K562 (cell line): ENCODE results near the gene LOXL4.

Experiments used
- ATF7 ChIP-seq: fragments of 450-650 bp; IDR thresholded peaks from 2 replicates; pipeline ENCODE4 v1.7.1; 2014; ENCODE audit warnings: mild to moderate bottlenecking, moderate library complexity
- EP300 ChIP-seq: IDR thresholded peaks from 2 replicates; pipeline ENCODE4 v1.6.1; 2012; ENCODE audit warnings: low read length, improper control_type of control experiment
- HDAC2 ChIP-seq: fragments of 450-650 bp; IDR thresholded peaks from 2 replicates; pipeline ENCODE4 v1.6.1; 2016; ENCODE audit warnings: mild to moderate bottlenecking
- KDM1A ChIP-seq, 2 experiments: fragments of 450-650 bp; IDR thresholded peaks; 2 replicates each; pipeline ENCODE4 v1.6.1; 2016; ENCODE audit warnings: mild to moderate bottlenecking in 2 of 2
- PML ChIP-seq: IDR thresholded peaks from 2 replicates; pipeline ENCODE4 v1.6.1; 2012; ENCODE audit warnings: low read length, inconsistent platforms
- RAD21 ChIP-seq, 2 experiments: fragments of 250-450 bp in 1 of 2; fragments of 450-650 bp in 1 of 2; sonication (Bioruptor Pico) in 1 of 2; formaldehyde crosslinking in 1 of 2; IDR thresholded peaks in 1 of 2; conservative IDR thresholded peaks in 1 of 2; 2 replicates each; pipeline versions ENCODE4 v1.4.0 to v1.8.0; 2020 to 2022; ENCODE audit warnings: mild to moderate bottlenecking in 2 of 2, moderate library complexity in 1 of 2
- TF ChIP-seq, protein P1 (sequence below), 3 experiments: IDR thresholded peaks in 2 of 3; conservative IDR thresholded peaks in 1 of 3; 2 replicates each; pipeline ENCODE4 v1.5.1; 2011 to 2012; ENCODE audit warnings: low read length in 3 of 3, mild to moderate bottlenecking in 3 of 3, control low read depth in 2 of 3, improper control_type of control experiment in 1 of 3, inconsistent platforms in 1 of 3, low read depth in 1 of 3, mixed read lengths in 1 of 3, moderate library complexity in 1 of 3; ENCODE audit not compliant: insufficient read depth in 2 of 3

GRCh38 chr10:98226508-98227144 is 41.4 kb downstream of the LOXL4 start:
- no peak for TF ChIP-seq RAD21 (CRISPR knock-in tag; conservative IDR thresholded peaks at IDR 0.05 in 1 of 2, IDR thresholded peaks at IDR 0.05 in 1 of 2)
- TF ChIP-seq PML = no peak
- TF ChIP-seq, protein P1, sequence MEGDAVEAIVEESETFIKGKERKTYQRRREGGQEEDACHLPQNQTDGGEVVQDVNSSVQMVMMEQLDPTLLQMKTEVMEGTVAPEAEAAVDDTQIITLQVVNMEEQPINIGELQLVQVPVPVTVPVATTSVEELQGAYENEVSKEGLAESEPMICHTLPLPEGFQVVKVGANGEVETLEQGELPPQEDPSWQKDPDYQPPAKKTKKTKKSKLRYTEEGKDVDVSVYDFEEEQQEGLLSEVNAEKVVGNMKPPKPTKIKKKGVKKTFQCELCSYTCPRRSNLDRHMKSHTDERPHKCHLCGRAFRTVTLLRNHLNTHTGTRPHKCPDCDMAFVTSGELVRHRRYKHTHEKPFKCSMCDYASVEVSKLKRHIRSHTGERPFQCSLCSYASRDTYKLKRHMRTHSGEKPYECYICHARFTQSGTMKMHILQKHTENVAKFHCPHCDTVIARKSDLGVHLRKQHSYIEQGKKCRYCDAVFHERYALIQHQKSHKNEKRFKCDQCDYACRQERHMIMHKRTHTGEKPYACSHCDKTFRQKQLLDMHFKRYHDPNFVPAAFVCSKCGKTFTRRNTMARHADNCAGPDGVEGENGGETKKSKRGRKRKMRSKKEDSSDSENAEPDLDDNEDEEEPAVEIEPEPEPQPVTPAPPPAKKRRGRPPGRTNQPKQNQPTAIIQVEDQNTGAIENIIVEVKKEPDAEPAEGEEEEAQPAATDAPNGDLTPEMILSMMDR (IDR thresholded peaks at IDR 0.05 in 2 of 3, conservative IDR thresholded peaks at IDR 0.05 in 1 of 3; ENCODE audit: insufficient read depth in 2 of 3, low read depth in 1 of 3, low read length in 3 of 3) = no peak
- TF ChIP-seq EP300 = peak; percentile 80
- TF ChIP-seq KDM1A (IDR thresholded peaks at IDR 0.05) = peak; percentile 38 to 71; a peak in 3 of 4 replicates
- TF ChIP-seq HDAC2 = 0 out of 2 replicates have a peak, but pooled peaks have one; percentile 27
- TF ChIP-seq ATF7 = no peak
